GM21381 (cell line): ENCODE data around the gene TMEM178B.
"Not testable (repeated sequence)": the region's sequence is repeated elsewhere in the genome, so short reads cannot be mapped to it uniquely, and the experiment has no call there.

Experiments used
- ATAC-seq: cut with Tn5 transposase; IDR thresholded peaks from one replicate; pipeline ENCODE4 v1.9.1; 2021; ENCODE audit warnings: mild to moderate bottlenecking, moderate library complexity; ENCODE audit not compliant: unreplicated experiment

Gene TMEM178B

DNA sequence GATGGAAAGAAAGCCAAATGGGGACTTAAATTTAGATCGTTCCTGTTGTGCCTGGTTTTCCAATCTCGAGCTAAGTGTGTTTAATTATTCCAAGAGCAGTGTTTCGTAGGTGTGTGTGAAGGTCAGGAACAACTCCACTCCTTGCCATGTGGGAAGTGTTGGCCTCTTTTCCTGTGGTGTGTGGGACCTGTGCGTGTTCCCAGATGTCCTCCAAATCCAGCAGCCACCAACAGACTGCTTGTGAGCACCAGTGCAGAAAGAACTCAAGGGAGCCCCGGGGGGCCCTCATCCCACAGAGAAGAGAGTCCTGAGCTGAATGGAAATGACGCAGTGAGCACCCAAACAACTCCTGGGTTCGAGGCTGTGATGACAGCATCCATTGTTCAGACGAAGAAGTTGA lies 227.7 kb downstream of the TMEM178B start:
- no peak for ATAC-seq

- no peak for ATAC-seq
Observed at GRCh38 chr7:141302617-141303016, 228.8 kb downstream of the TMEM178B start.

GRCh38 chr7:141304291-141304690 lies 230.4 kb downstream of the TMEM178B start:
- no peak for ATAC-seq

- no peak for ATAC-seq
Observed at GRCh38 chr7:141306081-141306480, 232.2 kb downstream of the TMEM178B start.

DNA sequence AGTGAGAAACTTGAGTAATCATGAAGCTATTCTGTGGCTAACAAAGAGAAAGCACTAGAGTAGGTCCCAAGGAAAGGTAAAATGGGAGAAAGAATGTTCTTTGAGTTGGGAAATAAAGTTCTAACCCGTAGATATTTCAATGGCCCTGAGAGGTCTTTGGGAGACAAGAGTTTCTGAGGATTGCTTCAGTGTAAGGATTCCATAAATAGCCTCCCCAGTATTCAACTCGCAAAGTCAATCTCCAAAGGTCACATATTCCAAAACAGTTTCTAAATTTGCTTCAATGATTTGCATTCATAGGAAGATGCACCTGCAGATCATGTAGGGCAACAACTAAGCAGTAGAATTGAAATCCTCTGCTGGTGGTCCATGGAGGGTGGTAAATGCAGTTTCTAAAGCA lies 238.5 kb downstream of the TMEM178B start:
- ATAC-seq, result no peak

GRCh38 chr7:141312828-141313521 lies 239.1 kb downstream of the TMEM178B start:
- no peak for ATAC-seq

- ATAC-seq, result no peak
Observed at GRCh38 chr7:141313896-141314295, 240.0 kb downstream of the TMEM178B start.

GRCh38 chr7:141317033-141317585 lies 243.2 kb downstream of the TMEM178B start:
- ATAC-seq, result no peak

- no peak for ATAC-seq
Observed at GRCh38 chr7:141320287-141320686, 246.4 kb downstream of the TMEM178B start.

DNA sequence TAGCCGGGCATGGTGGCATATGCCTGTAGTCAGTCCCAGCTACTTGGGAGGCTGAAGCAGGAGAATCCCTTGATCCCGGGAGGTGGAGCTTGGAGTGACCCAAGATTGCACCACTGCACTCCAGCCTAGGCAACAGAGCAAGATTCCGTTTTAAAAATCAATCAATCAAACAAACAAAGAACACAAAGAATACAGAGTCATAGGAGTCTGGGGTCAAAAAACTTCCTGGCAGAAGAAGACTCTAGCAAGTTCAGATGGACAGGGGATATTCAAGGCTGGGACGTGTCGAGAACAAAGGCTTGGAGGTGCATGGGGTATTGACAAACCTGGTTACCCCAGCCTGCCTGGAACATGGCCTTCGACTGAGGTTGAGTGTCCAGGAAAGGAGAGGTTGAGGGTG lies 248.5 kb downstream of the TMEM178B start:
- no peak for ATAC-seq

- no peak for ATAC-seq
Observed at GRCh38 chr7:141323826-141324225, 250.0 kb downstream of the TMEM178B start.

DNA sequence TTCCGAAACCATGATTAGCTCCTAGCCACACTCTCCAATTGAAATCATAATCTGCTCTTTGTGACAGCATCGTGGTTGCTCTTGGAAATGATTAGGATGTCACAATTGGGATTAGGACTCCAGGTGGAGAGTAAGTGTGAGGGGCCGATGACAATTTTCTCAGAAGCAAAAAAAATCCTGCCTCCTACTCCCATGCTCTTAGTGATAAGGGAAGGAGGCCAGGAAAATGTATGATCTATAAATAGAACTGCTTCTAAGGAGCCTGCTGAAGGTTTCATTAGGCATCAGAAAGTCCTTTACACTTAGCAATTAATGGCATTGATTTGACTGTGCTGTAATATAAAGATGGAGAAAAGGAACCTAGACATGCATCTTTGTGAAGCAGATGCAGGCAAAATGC lies 251.0 kb downstream of the TMEM178B start:
- no peak for ATAC-seq

DNA sequence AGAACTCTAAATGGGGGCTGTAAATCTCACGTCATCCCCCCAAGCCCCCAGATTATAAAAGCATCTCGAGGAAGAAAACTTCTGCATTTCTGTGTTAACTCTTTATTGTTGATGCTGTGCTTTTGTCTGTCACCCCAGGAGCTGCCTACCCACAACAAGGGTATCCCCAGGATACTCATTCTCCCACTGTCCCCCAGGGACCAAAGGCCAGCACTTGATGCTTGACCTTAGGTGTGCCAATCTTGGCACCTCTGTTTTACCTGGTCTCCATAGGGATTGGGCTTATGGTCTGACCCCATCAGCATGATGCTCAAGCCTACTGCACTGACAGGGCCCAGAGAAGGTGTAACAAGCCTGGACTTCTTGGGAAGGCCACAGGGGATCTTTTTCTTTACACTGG lies 251.4 kb downstream of the TMEM178B start:
- no peak for ATAC-seq

DNA sequence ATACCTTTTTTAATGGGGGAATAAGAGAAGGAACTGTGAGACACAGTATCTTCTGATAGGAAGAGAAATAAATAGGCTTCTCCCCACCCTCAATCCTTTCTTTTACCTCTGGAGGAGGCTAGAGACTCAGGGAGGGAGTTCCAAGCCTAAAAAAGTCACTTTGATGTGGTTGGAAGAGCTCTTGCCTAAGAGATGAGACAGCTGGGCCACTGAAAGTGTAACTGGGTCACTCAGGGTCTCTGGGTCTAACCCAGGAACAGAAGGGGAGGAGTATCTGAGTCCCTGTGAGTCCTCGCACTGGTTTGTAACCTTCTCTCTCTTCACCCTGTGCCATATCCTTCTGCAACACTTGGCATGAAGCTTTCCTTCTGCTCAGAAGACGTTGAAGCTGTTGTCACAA lies 254.4 kb downstream of the TMEM178B start:
- no peak for ATAC-seq

- ATAC-seq, result not testable (repeated sequence)
Observed at GRCh38 chr7:141330285-141330684, 256.4 kb downstream of the TMEM178B start.

DNA sequence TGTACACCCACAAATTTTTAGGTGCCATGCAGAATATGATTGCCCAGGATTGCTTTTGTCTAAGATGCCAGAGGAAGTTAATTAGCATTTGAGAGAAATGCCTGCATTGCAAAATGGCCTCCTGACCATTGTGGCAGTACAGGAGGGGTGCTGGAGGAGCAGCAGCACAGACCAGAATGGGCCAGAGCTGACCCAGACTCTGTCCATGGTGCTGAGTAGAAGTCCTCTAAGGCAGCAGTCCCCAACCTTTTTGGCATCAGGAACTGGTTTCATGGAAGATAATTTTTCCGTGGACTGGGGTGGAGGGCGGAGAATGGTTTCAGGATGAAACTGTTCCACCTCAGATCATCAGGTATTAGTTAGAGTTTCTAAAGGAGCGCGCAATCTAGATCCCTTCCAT lies 259.6 kb downstream of the TMEM178B start:
- ATAC-seq, result no peak

GRCh38 chr7:141335164-141335563 lies 261.3 kb downstream of the TMEM178B start:
- no peak for ATAC-seq

DNA sequence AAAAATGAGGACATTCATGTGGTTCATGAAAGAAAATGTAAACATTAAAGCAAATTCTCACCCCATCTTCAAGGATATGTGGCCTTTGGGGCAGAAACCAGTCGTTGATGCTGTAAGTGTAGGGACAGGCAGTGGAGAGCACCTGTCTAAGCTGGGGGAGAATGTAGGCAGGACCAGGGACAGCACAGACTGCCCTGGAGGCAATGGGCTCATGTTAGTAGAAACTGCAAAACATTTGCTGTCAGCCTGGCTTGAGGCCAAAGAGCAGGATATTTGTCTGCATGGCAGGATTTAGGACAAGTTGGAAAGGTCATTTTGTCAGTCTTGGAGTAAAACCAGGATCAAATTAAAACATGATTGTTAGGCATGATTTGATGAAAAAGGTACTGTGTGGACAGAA lies 265.7 kb downstream of the TMEM178B start:
- ATAC-seq, result no peak

GRCh38 chr7:141340991-141341390 lies 267.1 kb downstream of the TMEM178B start:
- no peak for ATAC-seq

- no peak for ATAC-seq
Observed at GRCh38 chr7:141342621-141343408, 269.0 kb downstream of the TMEM178B start.

- ATAC-seq, result no peak
Observed at GRCh38 chr7:141344153-141344935, 270.5 kb downstream of the TMEM178B start.
